ENCODE results near the gene PADI1.

DNA sequence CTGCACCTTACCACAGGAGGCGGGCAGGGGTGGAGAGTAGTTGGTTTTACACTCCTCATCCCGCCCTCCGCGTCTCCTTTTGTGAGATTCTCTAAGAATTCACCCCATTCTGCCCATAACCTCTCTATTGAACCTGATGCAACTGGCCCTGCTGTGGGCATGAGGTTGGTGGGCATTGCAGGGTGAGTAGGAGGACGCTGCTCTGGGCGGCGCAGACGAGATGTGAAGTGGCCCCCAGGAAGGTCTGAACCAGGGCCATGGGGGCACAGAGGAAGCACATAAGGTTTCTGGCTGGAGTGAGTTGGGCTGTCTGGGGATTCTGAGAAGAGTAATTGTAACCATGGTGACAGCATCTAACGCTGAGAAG, 8.8 kb downstream of the PADI1 start:
- no peak for TF ChIP-seq POLR2AphosphoS5 (IDR thresholded peaks at IDR 0.05; ENCODE audit: borderline replicate concordance, low read depth, low read length)
- TF ChIP-seq EZH2 (IDR thresholded peaks at IDR 0.05): no peak
- TF ChIP-seq FOXP2 (optimal IDR thresholded peaks at IDR 0.05; ENCODE audit: control extremely low read depth, extremely low read length, insufficient read depth): no peak
